Tongue (tissue), 2 donors: Measurements from ENCODE around the gene DUSP1. TPM values are rescaled to one million over a fixed set of nuclear protein-coding genes. Genes with fewer than 3 reads are reported as not detected.
"Not testable (repeated sequence)": the region's sequence is repeated elsewhere in the genome, so short reads cannot be mapped to it uniquely, and the experiment has no call there.

Experiments used
- DNase-seq: peaks from one replicate; pipeline ENCODE4 v3.0.0-alpha.2; 2015
- total RNA-seq: library from RNA; depleted of rRNA; stranded (reverse); fragments of >200 nt; gene quantifications from one replicate; pipeline ENCODE4 v1.2.3, GENCODE V29; 2014

DUSP1 gene
- total RNA-seq, 1 donor from 2014 or later = 301 TPM

- DNase-seq = no peak
Observed at GRCh38 chr5:172796306-172796705, 25.3 kb upstream of the DUSP1 start.

DNA sequence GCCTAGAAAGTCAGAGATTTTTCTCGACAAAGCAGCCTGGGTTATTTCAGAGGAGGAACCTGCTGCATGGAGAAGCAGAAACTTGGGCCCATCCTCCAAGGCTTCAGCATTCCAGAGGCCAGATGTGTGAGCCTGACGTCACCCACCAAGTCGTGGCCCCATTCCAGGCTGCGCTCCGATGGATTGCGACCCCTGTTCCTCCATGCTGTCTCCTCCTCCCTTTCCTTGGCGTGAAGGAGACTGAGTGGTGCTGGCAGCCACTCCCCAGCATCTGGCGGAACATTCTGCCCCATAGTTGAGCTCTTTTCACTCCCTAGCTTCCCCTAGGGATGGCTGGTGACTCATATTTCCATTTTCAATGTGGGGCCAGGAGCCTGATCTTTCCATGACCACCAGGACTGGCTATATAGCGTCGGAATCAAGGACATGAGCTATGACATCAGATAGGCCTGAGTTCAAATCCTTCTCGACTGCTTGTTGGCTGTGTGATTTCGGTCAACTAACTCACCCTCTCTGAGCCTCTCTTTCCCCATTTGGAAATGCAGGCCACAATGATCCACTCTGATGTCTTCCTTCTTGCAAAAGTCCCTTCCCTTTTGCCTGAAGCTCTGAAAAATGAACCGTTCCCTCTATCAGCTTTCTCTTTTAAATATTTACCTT lies 24.5 kb upstream of the DUSP1 start:
- peak; percentile 98 for DNase-seq

GRCh38 chr5:172793577-172794488 lies 22.8 kb upstream of the DUSP1 start:
- no peak for DNase-seq

GRCh38 chr5:172792701-172793570 lies 21.9 kb upstream of the DUSP1 start:
- DNase-seq = peak; percentile 78

GRCh38 chr5:172791726-172792445 lies 20.9 kb upstream of the DUSP1 start:
- DNase-seq = no peak

GRCh38 chr5:172791286-172791685 lies 20.3 kb upstream of the DUSP1 start:
- DNase-seq = no peak

GRCh38 chr5:172790496-172790889 lies 19.5 kb upstream of the DUSP1 start:
- DNase-seq = no peak

- no peak for DNase-seq
Observed at GRCh38 chr5:172789687-172790495, 18.9 kb upstream of the DUSP1 start.

GRCh38 chr5:172788771-172789686 lies 18.0 kb upstream of the DUSP1 start:
- DNase-seq = no peak

DNA sequence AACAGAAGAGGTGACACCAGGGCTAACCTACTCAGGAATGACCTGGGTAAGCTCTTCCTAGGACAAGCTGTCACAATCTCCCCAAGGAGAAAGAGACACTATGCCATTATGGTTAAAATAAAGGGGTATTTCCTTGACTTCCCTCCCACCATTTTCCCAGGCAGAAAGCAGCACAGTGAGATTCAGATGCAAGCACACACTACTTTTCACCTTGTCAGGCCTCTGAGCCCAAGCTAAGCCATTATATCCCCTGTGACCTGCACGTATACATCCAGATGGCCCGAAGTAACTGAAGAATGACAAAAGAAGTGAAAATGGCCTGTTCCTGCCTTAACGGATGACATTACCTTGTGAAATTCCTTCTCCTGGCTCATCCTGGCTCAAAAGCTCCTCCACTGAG lies 16.5 kb upstream of the DUSP1 start:
- DNase-seq = not testable (repeated sequence)

- no peak for DNase-seq
Observed at GRCh38 chr5:172786736-172787462, 15.9 kb upstream of the DUSP1 start.

DNA sequence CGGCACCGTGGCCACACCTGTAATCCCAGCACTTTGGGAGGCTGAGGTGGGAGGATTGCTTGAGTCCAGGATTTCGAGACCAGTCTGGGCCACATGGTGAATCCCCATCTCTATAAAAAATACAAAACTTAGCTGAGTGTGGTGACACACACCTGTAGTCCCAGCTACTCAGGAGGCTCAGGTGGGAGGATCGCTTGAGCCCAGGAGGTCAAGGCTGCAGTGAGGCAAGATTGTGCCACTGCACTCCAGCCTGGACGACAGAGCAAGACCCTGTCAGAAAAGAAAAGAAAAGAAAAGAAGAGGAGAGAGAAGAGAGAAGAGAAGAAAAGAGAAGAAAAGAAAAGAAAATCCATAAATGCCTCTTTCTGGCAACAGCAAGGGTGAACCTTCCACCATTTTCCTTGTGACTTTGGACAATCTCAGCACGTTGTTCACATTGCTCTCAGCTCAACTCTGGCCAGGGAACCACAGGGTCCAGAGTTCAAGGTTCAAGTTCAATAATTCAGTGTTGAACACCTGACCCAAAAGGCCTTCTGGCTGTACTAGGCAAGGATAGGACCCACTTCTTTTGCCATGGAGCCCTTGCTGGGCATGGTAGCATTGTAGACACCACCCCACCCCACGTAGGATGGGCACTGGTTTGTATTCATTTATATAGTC lies 14.6 kb upstream of the DUSP1 start:
- DNase-seq = no peak

- DNase-seq = not testable (repeated sequence)
Observed at GRCh38 chr5:172784162-172784561, 13.2 kb upstream of the DUSP1 start.

- DNase-seq = not testable (repeated sequence)
Observed at GRCh38 chr5:172783319-172783718, 12.3 kb upstream of the DUSP1 start.

- no peak for DNase-seq
Observed at GRCh38 chr5:172782169-172783039, 11.4 kb upstream of the DUSP1 start.

DNA sequence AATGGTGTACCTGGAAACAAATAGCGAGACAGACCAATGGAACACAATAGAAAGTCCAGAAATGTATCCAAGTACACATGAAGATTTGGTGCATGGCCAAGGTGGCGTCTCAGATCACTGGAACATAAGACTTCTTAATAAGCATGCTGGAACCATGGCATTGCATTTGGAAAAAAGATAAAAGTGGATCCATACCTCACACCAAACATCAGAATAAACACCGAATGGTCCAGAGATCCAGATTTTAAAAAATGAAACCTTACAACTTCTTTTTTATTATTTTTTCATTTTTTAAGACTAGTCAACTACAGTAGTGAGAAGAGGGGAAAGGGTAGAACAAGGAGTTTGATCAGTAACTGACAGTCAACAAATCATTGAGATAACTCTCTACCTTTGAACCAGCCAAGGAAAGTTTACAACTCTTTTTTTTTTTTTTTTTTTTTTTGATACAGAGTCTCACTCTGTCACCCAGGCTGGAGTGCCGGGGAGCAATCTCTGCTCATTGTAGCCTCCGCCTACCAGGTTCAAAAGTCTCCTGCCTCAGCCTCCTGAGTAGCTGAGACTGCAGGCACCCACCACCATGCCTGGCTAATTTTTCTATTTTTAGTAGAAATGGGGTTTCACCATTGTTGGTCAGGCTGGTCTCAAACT lies 8.8 kb upstream of the DUSP1 start:
- no peak for DNase-seq
